ENCODE data around the gene BIN2. TPM values are rescaled to one million over a fixed set of nuclear protein-coding genes. Genes with fewer than 3 reads are reported as not detected.
"Not testable (repeated sequence)": the region's sequence is repeated elsewhere in the genome, so short reads cannot be mapped to it uniquely, and the experiment has no call there.

The BIN2 gene
- total RNA-seq, 1 experiment from 2014 or later: 0.20 TPM

DNA sequence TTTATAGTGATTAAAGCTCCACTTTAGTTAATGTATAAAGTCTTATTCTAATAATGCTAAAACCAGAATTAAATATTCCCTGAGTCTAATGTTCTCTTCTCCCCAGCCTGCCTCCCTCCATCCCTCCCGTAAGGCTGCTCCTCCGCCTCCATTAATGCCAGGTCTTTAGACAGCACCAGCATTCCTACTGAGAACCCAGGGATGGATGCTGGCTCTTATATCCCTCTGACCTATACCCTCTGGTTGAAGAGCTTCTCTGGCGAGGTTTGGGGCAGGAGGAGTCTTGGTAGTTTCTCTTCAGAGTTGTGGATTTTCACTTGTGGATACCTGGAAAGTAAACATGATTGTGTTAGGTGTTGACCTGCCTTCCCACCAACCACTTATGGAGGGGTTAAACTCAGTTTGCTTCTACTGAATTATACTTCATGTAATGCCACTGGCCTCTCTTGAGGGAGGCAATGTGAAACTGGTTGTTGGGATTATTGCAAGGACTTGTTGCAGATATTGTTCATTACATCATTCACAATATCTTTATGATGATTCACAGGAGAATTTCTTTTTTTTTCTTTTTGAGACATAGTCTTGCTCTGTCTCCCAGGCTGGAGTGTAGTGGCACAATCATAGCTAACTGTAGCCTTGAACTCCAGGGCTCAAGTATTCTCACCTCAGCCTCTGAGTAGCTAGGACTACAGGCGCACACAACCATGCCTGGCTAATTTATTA, 42.6 kb downstream of the BIN2 start (continued):
- TF ChIP-seq, protein P1, sequence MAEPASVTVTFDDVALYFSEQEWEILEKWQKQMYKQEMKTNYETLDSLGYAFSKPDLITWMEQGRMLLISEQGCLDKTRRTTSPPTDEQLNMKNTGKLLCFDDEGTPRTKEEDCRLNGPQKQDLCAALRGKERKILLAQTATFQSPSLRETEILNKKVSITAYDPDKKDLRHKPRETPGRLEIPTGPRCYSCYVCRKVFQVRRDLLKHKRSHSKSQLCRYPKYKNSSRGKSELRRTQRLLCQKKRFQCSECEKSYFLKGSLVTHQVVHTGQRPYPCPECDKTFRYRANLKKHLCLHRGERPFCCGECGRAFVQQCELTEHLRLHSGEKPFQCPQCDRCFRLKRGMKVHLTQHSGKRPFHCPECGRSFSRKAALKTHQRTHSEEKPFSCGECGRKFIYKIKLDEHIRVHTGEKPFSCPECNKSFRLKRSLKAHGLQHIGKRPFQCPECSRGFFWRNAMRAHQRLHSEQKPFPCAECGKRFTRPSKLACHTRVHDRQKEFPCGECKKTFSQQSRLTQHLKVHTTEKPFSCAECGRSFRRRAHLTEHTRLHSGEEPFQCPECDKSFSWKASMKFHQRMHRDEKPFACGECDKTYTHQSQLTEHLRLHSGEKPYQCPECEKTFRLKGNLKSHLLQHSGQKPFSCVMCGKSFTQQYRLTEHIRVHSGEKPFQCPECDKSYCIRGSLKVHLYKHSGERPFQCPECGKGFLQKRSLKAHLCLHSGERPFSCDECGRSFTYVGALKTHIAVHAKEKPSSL (CRISPR knock-in tag; conservative IDR thresholded peaks at IDR 0.05): no peak
- TF ChIP-seq RELA (CRISPR knock-in tag; IDR thresholded peaks at IDR 0.05; ENCODE audit: borderline replicate concordance): no peak
- TF ChIP-seq, protein P2, sequence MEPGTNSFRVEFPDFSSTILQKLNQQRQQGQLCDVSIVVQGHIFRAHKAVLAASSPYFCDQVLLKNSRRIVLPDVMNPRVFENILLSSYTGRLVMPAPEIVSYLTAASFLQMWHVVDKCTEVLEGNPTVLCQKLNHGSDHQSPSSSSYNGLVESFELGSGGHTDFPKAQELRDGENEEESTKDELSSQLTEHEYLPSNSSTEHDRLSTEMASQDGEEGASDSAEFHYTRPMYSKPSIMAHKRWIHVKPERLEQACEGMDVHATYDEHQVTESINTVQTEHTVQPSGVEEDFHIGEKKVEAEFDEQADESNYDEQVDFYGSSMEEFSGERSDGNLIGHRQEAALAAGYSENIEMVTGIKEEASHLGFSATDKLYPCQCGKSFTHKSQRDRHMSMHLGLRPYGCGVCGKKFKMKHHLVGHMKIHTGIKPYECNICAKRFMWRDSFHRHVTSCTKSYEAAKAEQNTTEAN (CRISPR knock-in tag; IDR thresholded peaks at IDR 0.05): no peak
- TF ChIP-seq, protein P3, sequence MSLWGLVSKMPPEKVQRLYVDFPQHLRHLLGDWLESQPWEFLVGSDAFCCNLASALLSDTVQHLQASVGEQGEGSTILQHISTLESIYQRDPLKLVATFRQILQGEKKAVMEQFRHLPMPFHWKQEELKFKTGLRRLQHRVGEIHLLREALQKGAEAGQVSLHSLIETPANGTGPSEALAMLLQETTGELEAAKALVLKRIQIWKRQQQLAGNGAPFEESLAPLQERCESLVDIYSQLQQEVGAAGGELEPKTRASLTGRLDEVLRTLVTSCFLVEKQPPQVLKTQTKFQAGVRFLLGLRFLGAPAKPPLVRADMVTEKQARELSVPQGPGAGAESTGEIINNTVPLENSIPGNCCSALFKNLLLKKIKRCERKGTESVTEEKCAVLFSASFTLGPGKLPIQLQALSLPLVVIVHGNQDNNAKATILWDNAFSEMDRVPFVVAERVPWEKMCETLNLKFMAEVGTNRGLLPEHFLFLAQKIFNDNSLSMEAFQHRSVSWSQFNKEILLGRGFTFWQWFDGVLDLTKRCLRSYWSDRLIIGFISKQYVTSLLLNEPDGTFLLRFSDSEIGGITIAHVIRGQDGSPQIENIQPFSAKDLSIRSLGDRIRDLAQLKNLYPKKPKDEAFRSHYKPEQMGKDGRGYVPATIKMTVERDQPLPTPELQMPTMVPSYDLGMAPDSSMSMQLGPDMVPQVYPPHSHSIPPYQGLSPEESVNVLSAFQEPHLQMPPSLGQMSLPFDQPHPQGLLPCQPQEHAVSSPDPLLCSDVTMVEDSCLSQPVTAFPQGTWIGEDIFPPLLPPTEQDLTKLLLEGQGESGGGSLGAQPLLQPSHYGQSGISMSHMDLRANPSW (CRISPR knock-in tag; conservative IDR thresholded peaks at IDR 0.05; ENCODE audit: low read depth): no peak

DNA sequence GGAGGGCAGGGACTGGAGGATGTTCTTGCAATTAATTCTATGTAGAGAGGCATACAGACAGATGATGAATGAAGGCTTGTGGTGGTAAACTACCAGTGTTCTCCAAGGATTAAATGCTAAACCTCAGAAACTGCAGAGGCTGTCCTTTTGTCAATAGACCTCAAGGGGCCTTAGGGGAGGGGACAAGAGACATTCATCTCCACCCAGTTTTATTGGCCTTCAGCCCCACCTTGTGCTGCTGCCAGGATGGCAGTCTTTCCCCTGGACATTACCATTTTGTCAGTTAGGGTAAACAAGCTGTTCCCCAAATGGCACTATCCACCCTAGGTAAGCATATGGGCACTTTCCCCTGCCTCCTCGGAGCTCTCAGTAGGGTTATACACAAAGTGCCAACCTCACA, 48.9 kb downstream of the BIN2 start:
- H3K36me3 Mint-ChIP-seq: no peaks in the 10 kb centered on the region
- TF ChIP-seq HMGA2 (CRISPR knock-in tag; IDR thresholded peaks at IDR 0.05) (no peak), FOXP1 (CRISPR knock-in tag; IDR thresholded peaks at IDR 0.05; ENCODE audit: borderline replicate concordance) (no peak), PRRX2 (CRISPR knock-in tag; IDR thresholded peaks at IDR 0.05) (no peak), ZNF121 (CRISPR knock-in tag; IDR thresholded peaks at IDR 0.05) (no peak), SMAD4 (CRISPR knock-in tag; IDR thresholded peaks at IDR 0.05) (no peak), RORB (CRISPR knock-in tag; IDR thresholded peaks at IDR 0.05) (no peak)
- TF ChIP-seq, protein P4, sequence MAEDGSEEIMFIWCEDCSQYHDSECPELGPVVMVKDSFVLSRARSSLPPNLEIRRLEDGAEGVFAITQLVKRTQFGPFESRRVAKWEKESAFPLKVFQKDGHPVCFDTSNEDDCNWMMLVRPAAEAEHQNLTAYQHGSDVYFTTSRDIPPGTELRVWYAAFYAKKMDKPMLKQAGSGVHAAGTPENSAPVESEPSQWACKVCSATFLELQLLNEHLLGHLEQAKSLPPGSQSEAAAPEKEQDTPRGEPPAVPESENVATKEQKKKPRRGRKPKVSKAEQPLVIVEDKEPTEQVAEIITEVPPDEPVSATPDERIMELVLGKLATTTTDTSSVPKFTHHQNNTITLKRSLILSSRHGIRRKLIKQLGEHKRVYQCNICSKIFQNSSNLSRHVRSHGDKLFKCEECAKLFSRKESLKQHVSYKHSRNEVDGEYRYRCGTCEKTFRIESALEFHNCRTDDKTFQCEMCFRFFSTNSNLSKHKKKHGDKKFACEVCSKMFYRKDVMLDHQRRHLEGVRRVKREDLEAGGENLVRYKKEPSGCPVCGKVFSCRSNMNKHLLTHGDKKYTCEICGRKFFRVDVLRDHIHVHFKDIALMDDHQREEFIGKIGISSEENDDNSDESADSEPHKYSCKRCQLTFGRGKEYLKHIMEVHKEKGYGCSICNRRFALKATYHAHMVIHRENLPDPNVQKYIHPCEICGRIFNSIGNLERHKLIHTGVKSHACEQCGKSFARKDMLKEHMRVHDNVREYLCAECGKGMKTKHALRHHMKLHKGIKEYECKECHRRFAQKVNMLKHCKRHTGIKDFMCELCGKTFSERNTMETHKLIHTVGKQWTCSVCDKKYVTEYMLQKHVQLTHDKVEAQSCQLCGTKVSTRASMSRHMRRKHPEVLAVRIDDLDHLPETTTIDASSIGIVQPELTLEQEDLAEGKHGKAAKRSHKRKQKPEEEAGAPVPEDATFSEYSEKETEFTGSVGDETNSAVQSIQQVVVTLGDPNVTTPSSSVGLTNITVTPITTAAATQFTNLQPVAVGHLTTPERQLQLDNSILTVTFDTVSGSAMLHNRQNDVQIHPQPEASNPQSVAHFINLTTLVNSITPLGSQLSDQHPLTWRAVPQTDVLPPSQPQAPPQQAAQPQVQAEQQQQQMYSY (CRISPR knock-in tag; IDR thresholded peaks at IDR 0.05): no peak
- TF ChIP-seq, protein P5, sequence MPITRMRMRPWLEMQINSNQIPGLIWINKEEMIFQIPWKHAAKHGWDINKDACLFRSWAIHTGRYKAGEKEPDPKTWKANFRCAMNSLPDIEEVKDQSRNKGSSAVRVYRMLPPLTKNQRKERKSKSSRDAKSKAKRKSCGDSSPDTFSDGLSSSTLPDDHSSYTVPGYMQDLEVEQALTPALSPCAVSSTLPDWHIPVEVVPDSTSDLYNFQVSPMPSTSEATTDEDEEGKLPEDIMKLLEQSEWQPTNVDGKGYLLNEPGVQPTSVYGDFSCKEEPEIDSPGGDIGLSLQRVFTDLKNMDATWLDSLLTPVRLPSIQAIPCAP (CRISPR knock-in tag; IDR thresholded peaks at IDR 0.05): no peak
- TF ChIP-seq, protein P6, sequence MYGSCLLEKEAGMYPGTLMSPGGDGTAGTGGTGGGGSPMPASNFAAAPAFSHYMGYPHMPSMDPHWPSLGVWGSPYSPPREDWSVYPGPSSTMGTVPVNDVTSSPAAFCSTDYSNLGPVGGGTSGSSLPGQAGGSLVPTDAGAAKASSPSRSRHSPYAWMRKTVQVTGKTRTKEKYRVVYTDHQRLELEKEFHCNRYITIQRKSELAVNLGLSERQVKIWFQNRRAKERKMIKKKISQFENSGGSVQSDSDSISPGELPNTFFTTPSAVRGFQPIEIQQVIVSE (CRISPR knock-in tag; IDR thresholded peaks at IDR 0.05; ENCODE audit: borderline replicate concordance): no peak
- TF ChIP-seq, protein P7, sequence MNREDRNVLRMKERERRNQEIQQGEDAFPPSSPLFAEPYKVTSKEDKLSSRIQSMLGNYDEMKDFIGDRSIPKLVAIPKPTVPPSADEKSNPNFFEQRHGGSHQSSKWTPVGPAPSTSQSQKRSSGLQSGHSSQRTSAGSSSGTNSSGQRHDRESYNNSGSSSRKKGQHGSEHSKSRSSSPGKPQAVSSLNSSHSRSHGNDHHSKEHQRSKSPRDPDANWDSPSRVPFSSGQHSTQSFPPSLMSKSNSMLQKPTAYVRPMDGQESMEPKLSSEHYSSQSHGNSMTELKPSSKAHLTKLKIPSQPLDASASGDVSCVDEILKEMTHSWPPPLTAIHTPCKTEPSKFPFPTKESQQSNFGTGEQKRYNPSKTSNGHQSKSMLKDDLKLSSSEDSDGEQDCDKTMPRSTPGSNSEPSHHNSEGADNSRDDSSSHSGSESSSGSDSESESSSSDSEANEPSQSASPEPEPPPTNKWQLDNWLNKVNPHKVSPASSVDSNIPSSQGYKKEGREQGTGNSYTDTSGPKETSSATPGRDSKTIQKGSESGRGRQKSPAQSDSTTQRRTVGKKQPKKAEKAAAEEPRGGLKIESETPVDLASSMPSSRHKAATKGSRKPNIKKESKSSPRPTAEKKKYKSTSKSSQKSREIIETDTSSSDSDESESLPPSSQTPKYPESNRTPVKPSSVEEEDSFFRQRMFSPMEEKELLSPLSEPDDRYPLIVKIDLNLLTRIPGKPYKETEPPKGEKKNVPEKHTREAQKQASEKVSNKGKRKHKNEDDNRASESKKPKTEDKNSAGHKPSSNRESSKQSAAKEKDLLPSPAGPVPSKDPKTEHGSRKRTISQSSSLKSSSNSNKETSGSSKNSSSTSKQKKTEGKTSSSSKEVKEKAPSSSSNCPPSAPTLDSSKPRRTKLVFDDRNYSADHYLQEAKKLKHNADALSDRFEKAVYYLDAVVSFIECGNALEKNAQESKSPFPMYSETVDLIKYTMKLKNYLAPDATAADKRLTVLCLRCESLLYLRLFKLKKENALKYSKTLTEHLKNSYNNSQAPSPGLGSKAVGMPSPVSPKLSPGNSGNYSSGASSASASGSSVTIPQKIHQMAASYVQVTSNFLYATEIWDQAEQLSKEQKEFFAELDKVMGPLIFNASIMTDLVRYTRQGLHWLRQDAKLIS (CRISPR knock-in tag; IDR thresholded peaks at IDR 0.05; ENCODE audit: borderline replicate concordance): no peak
- TF ChIP-seq, protein P8, sequence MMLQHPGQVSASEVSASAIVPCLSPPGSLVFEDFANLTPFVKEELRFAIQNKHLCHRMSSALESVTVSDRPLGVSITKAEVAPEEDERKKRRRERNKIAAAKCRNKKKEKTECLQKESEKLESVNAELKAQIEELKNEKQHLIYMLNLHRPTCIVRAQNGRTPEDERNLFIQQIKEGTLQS (CRISPR knock-in tag; conservative IDR thresholded peaks at IDR 0.05): no peak
- H3K9me3 Mint-ChIP-seq: no peaks in the 10 kb centered on the region
- H3K4me3 Mint-ChIP-seq: no peak overlapping the region
- H3K4me1 Mint-ChIP-seq: peaks cover 7% of the 10 kb centered on the region
- peaks cover 12% of the 10 kb centered on the region for H3K27me3 Mint-ChIP-seq (ENCODE audit: low read depth)
- ChIA-PET POLR2A (interaction anchor here (0.7 kb wide), 1 partner anchor 44 kb away, joined by 4 read pairs; no protein-coding TSS in a partner anchor), CTCF (interaction anchor here (0.7 to 3.6 kb wide), 2 partner anchors 66 to 75 kb away, joined by 4 to 14 read pairs; no protein-coding TSS in a partner anchor)
- no peak overlapping the region for H3K27ac Mint-ChIP-seq
- ATAC-seq (0 out of 2 replicates have a peak, but pooled peaks have one; percentile 23), DNase-seq (ENCODE audit: low spot score) (no peak)

DNA sequence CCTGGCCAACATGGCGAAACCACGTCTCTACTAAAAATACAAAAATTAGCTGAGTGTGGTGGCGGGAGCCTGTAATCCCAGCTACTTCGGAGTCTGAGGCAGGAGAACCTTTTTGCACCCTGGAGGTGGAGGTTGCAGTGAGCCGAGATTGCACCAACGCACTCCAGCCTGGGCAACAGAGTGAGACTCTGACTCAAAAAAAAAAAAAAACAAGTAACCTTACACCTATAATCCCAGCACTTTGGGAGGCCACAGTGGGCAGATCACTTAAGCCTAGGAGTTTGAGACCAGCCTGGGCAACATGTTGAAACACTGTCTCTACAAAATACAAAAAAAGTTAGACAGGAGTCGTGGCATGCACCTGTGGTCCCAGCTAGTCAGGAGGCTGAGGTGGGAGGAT, 51.2 kb downstream of the BIN2 start:
- H3K9me3 Mint-ChIP-seq; H3K27ac Mint-ChIP-seq; H3K4me3 Mint-ChIP-seq; H3K36me3 Mint-ChIP-seq; DNase-seq (ENCODE audit: low spot score); POLR2A ChIA-PET; ATAC-seq: not testable (repeated sequence)
- Mint-ChIP-seq H3K4me1 (peaks cover 14% of the 10 kb centered on the region), H3K27me3 (ENCODE audit: low read depth) (peaks cover 17% of the 10 kb centered on the region)
- CTCF ChIA-PET: interaction anchor here (0.7 kb wide), 1 partner anchor 74 kb away, joined by 3 read pairs; no protein-coding TSS in a partner anchor

Measured in WTC11 (cell line).